ENCODE data around the gene FCHSD2. TPM values are rescaled to one million over a fixed set of nuclear protein-coding genes. Genes with fewer than 3 reads are reported as not detected.

FCHSD2 gene
- total RNA-seq, 1 donor from 2014 or later: 19.7 TPM

GRCh38 chr11:72897506-72897905 lies 244.6 kb downstream of the FCHSD2 start:
- Mint-ChIP-seq H3K27me3 (ENCODE audit: unreplicated experiment) (no peaks in the 10 kb centered on the region), H3K27ac (ENCODE audit: unreplicated experiment) (no peak overlapping the region)
- no peak for DNase-seq

DNA sequence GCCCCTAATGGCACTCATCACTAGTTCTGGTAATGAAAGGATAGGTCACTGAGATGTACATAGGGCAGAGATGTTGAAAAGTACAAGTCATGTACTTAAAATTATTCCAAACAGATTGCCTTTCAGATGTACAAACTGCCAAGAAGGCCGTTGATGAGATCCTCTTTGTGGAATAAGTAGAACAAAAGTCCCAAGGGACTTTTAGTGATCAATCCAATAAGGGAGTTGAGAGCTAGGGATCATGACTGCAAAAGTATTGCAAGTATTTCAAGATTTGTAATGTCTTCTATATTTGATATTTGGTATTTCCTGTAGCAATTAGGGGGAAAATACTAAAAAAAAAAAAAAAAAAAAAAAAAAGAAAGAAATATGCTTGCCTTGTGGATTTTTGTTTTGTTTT lies 245.7 kb downstream of the FCHSD2 start:
- Mint-ChIP-seq H3K36me3 (ENCODE audit: unreplicated experiment) (no peaks in the 10 kb centered on the region), H3K4me1 (ENCODE audit: low read depth, unreplicated experiment) (no peaks in the 10 kb centered on the region), H3K4me3 (ENCODE audit: unreplicated experiment) (no peak overlapping the region), H3K9me3 (ENCODE audit: unreplicated experiment) (no peaks in the 10 kb centered on the region), H3K27me3 (ENCODE audit: unreplicated experiment) (no peaks in the 10 kb centered on the region), H3K27ac (ENCODE audit: unreplicated experiment) (no peak overlapping the region)
- DNase-seq: no peak
- TF ChIP-seq, protein P1, sequence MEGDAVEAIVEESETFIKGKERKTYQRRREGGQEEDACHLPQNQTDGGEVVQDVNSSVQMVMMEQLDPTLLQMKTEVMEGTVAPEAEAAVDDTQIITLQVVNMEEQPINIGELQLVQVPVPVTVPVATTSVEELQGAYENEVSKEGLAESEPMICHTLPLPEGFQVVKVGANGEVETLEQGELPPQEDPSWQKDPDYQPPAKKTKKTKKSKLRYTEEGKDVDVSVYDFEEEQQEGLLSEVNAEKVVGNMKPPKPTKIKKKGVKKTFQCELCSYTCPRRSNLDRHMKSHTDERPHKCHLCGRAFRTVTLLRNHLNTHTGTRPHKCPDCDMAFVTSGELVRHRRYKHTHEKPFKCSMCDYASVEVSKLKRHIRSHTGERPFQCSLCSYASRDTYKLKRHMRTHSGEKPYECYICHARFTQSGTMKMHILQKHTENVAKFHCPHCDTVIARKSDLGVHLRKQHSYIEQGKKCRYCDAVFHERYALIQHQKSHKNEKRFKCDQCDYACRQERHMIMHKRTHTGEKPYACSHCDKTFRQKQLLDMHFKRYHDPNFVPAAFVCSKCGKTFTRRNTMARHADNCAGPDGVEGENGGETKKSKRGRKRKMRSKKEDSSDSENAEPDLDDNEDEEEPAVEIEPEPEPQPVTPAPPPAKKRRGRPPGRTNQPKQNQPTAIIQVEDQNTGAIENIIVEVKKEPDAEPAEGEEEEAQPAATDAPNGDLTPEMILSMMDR (IDR thresholded peaks at IDR 0.05; ENCODE audit: partially characterized antibody, unreplicated experiment): no peak

More at GRCh38 chr11:72897506-72897905, 244.6 kb downstream of the FCHSD2 start:
- no peak overlapping the region for H3K4me3 Mint-ChIP-seq (ENCODE audit: unreplicated experiment)
- H3K4me1 Mint-ChIP-seq (ENCODE audit: low read depth, unreplicated experiment): no peaks in the 10 kb centered on the region
- TF ChIP-seq, protein P1 (IDR thresholded peaks at IDR 0.05; ENCODE audit: partially characterized antibody, unreplicated experiment): no peak
- H3K9me3 Mint-ChIP-seq (ENCODE audit: unreplicated experiment): no peaks in the 10 kb centered on the region
- no peaks in the 10 kb centered on the region for H3K36me3 Mint-ChIP-seq (ENCODE audit: unreplicated experiment)

- Mint-ChIP-seq H3K4me3 (ENCODE audit: unreplicated experiment) (no peak overlapping the region), H3K36me3 (ENCODE audit: unreplicated experiment) (no peaks in the 10 kb centered on the region), H3K9me3 (ENCODE audit: unreplicated experiment) (no peaks in the 10 kb centered on the region), H3K4me1 (ENCODE audit: low read depth, unreplicated experiment) (no peaks in the 10 kb centered on the region), H3K27me3 (ENCODE audit: unreplicated experiment) (no peaks in the 10 kb centered on the region), H3K27ac (ENCODE audit: unreplicated experiment) (no peak overlapping the region)
- no peak for DNase-seq
- TF ChIP-seq, protein P1 (IDR thresholded peaks at IDR 0.05; ENCODE audit: partially characterized antibody, unreplicated experiment): no peak
Observed at GRCh38 chr11:72890881-72891280, 251.2 kb downstream of the FCHSD2 start.

DNA sequence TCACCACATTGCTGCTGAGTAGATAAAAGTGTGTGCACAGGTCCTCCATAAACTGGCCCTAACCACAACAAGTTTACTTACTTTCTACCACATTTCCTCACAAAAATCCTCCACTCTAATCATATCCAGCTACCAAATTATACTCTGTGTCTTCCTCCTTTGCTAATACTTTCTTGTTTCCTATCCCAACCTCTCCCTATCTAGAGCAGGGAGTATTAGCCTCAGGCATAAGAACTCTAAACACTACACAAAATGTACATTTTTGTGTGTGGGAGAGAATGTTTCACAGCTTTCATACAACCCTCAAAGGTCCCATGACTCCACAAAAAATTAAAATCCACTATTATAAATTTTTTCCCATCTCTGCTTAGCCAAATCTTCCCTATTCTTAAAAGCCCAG lies 255.5 kb downstream of the FCHSD2 start:
- no peaks in the 10 kb centered on the region for H3K4me1 Mint-ChIP-seq (ENCODE audit: low read depth, unreplicated experiment)

More for the DNA sequence above, 255.5 kb downstream of the FCHSD2 start:
- no peak overlapping the region for H3K4me3 Mint-ChIP-seq (ENCODE audit: unreplicated experiment)
- TF ChIP-seq, protein P1 (IDR thresholded peaks at IDR 0.05; ENCODE audit: partially characterized antibody, unreplicated experiment): no peak
- H3K36me3 Mint-ChIP-seq (ENCODE audit: unreplicated experiment): peaks cover 1% of the 10 kb centered on the region
- H3K9me3 Mint-ChIP-seq (ENCODE audit: unreplicated experiment): no peaks in the 10 kb centered on the region
- no peak overlapping the region for H3K27ac Mint-ChIP-seq (ENCODE audit: unreplicated experiment)
- no peak for DNase-seq
- H3K27me3 Mint-ChIP-seq (ENCODE audit: unreplicated experiment): no peaks in the 10 kb centered on the region
